Suprapubic skin (tissue), 4 donors: ENCODE measurements around the gene SHQ1. TPM values are rescaled to one million over a fixed set of nuclear protein-coding genes. Genes with fewer than 3 reads are reported as not detected.

ENCODE experiments used
- DNase-seq, 2 donors: peaks; one replicate each; pipeline ENCODE4 v3.0.0-alpha.2; 2019; ENCODE audit warnings: low spot score in 2 of 2
- H3K27ac ChIP-seq: fragments of 200-600 bp; sonication (generic); one replicate; pipeline ENCODE4 v1.5.1; 2019
- H3K27me3 ChIP-seq: fragments of 200-600 bp; sonication (generic); one replicate; pipeline ENCODE4 v1.5.1; 2019
- H3K36me3 ChIP-seq: fragments of 200-600 bp; sonication (generic); one replicate; pipeline ENCODE4 v1.5.1; 2019
- H3K4me1 ChIP-seq: fragments of 200-600 bp; sonication (generic); one replicate; pipeline ENCODE4 v1.5.1; 2019
- H3K4me3 ChIP-seq: fragments of 200-600 bp; sonication (generic); one replicate; pipeline ENCODE4 v1.5.1; 2019; ENCODE audit warnings: mild to moderate bottlenecking
- H3K9me3 ChIP-seq: fragments of 200-600 bp; sonication (generic); one replicate; pipeline ENCODE4 v1.5.1; 2019
- CTCF ChIP-seq, 2 donors: fragments of 200-600 bp in 1 of 2; fragments of 450-650 bp in 1 of 2; sonication (generic) in 1 of 2; IDR thresholded peaks; one replicate each; pipeline ENCODE4 v1.5.1; 2016 to 2019; ENCODE audit warnings: antibody characterized with exemption in 2 of 2, mild to moderate bottlenecking in 1 of 2, moderate library complexity in 1 of 2
- EP300 ChIP-seq: sonication (generic); formaldehyde crosslinking; IDR thresholded peaks from one replicate; pipeline ENCODE4 v1.6.1; 2017; ENCODE audit warnings: antibody characterized with exemption
- POLR2A ChIP-seq, 2 donors: fragments of 450-650 bp; IDR thresholded peaks; one replicate each; pipeline ENCODE4 v1.6.1; 2017; ENCODE audit warnings: antibody characterized with exemption in 2 of 2, mild to moderate bottlenecking in 2 of 2, moderate library complexity in 2 of 2
- POLR2AphosphoS5 ChIP-seq, 3 donors: sonication (generic); formaldehyde crosslinking; IDR thresholded peaks; one replicate each; pipeline ENCODE4 v1.6.1; 2017; ENCODE audit warnings: antibody characterized with exemption in 3 of 3
- WGBS: methylation state at CpG from one replicate; pipeline ENCODE4 v1.1.5; 2018; 5-methylcytosine and 5-hydroxymethylcytosine counted together
- total RNA-seq, 4 donors: library from RNA; depleted of rRNA; stranded (reverse); fragments of >200 nt; gene quantifications; one replicate each; pipeline ENCODE4 v1.1.0, GENCODE V29; 2016

The SHQ1 gene
- total RNA-seq, 4 donors from 2014 or later, result 8.7 to 26.1 (median 13.5) TPM

GRCh38 chr3:72748659-72749058 is 99.6 kb downstream of the SHQ1 start:
- Histone ChIP-seq H3K27ac (no peak overlapping the region), H3K9me3 (no peaks in the 10 kb centered on the region), H3K36me3 (no peaks in the 10 kb centered on the region), H3K4me3 (no peak overlapping the region), H3K4me1 (no peaks in the 10 kb centered on the region), H3K27me3 (no peaks in the 10 kb centered on the region)
- TF ChIP-seq POLR2A (IDR thresholded peaks at IDR 0.05) (no peak), CTCF (IDR thresholded peaks at IDR 0.05) (no peak), POLR2AphosphoS5 (IDR thresholded peaks at IDR 0.05) (no peak), EP300 (no peak)
- WGBS, result 76% methylated on average over 6 of the region's 6 CpGs
- DNase-seq, result no peak

- DNase-seq, result no peak
- TF ChIP-seq POLR2AphosphoS5 (IDR thresholded peaks at IDR 0.05) (no peak), EP300 (no peak), CTCF (IDR thresholded peaks at IDR 0.05) (no peak), POLR2A (IDR thresholded peaks at IDR 0.05) (no peak)
- Histone ChIP-seq H3K36me3 (no peaks in the 10 kb centered on the region), H3K9me3 (no peaks in the 10 kb centered on the region), H3K27ac (no peak overlapping the region), H3K4me3 (no peak overlapping the region), H3K27me3 (no peaks in the 10 kb centered on the region), H3K4me1 (no peaks in the 10 kb centered on the region)
- WGBS, result 61% methylated on average over 11 of the region's 11 CpGs
These were observed 101.5 kb downstream of the SHQ1 start for GRCh38 chr3:72746430-72747411.

GRCh38 chr3:72745146-72745999 is 102.9 kb downstream of the SHQ1 start:
- Histone ChIP-seq H3K4me1 (no peaks in the 10 kb centered on the region), H3K9me3 (no peaks in the 10 kb centered on the region), H3K27me3 (no peaks in the 10 kb centered on the region), H3K4me3 (no peak overlapping the region), H3K36me3 (no peaks in the 10 kb centered on the region), H3K27ac (no peak overlapping the region)
- WGBS, result 83% methylated on average over 17 of the region's 17 CpGs
- TF ChIP-seq POLR2AphosphoS5 (IDR thresholded peaks at IDR 0.05), result no peak
- TF ChIP-seq EP300, result no peak
- TF ChIP-seq POLR2A (IDR thresholded peaks at IDR 0.05), result no peak
- no peak for TF ChIP-seq CTCF (IDR thresholded peaks at IDR 0.05)
- DNase-seq, result no peak

- H3K27me3 ChIP-seq, result no peaks in the 10 kb centered on the region
- H3K4me1 ChIP-seq, result peaks cover under 1% of the 10 kb centered on the region
- H3K4me3 ChIP-seq, result no peak overlapping the region
- TF ChIP-seq POLR2A (IDR thresholded peaks at IDR 0.05) (no peak), CTCF (IDR thresholded peaks at IDR 0.05) (no peak), POLR2AphosphoS5 (IDR thresholded peaks at IDR 0.05) (no peak), EP300 (no peak)
- H3K36me3 ChIP-seq, result no peaks in the 10 kb centered on the region
- no peak for DNase-seq
- H3K27ac ChIP-seq, result no peak overlapping the region
- H3K9me3 ChIP-seq, result no peaks in the 10 kb centered on the region
- WGBS, result 48% methylated on average over 1 of the region's 1 CpG
These were observed 103.9 kb downstream of the SHQ1 start for GRCh38 chr3:72744330-72744729.
